KBM-7 (cell line): ENCODE data around the gene RAB24.

Source experiments
- DNase-seq: peaks from one replicate; pipeline ENCODE4 v3.0.0-alpha.2; 2015
- in situ Hi-C: fragments of 300-500 bp; cut with MboI; formaldehyde crosslinking; loops from 2 replicates; pipeline ENCODE4 v1.14.3; 2020; ENCODE audit warnings: low sequenced_read_pairs, low pct_unique_long_range_greater_than_20kb, mixed read lengths

Gene RAB24

GRCh38 chr5:177334155-177334551 lies 30.6 kb upstream of the RAB24 start:
- no peak for DNase-seq

GRCh38 chr5:177333420-177334154 lies 30.1 kb upstream of the RAB24 start:
- in situ Hi-C loops: no loop called here
- DNase-seq: no peak

More at GRCh38 chr5:177334155-177334551, 30.6 kb upstream of the RAB24 start:
- in situ Hi-C loops: no loop called here

- in situ Hi-C loops: no loop called here
- no peak for DNase-seq
Measured at GRCh38 chr5:177332896-177333260, 29.4 kb upstream of the RAB24 start.

GRCh38 chr5:177332031-177332895 lies 28.7 kb upstream of the RAB24 start:
- no peak for DNase-seq
- in situ Hi-C loops: no loop called here

GRCh38 chr5:177330991-177331842 lies 27.7 kb upstream of the RAB24 start:
- peak; percentile 54 for DNase-seq
- in situ Hi-C loops: no loop called here

- no peak for DNase-seq
- in situ Hi-C loops: no loop called here
Measured at GRCh38 chr5:177329883-177330282, 26.4 kb upstream of the RAB24 start.

GRCh38 chr5:177328545-177329231 lies 25.2 kb upstream of the RAB24 start:
- no peak for DNase-seq
- in situ Hi-C loops: no loop called here

GRCh38 chr5:177327539-177328522 lies 24.3 kb upstream of the RAB24 start:
- DNase-seq: no peak
- in situ Hi-C loops: no loop called here

GRCh38 chr5:177325868-177326381 lies 22.4 kb upstream of the RAB24 start:
- no peak for DNase-seq
- in situ Hi-C loops: no loop called here

GRCh38 chr5:177320879-177321278 lies 17.4 kb upstream of the RAB24 start:
- peak; percentile 83 for DNase-seq
- in situ Hi-C loops: no loop called here

- no peak for DNase-seq
- in situ Hi-C loops: no loop called here
Measured at GRCh38 chr5:177319913-177320588, 16.5 kb upstream of the RAB24 start.

- in situ Hi-C loops: no loop called here
- peak; percentile 79 for DNase-seq
Measured at GRCh38 chr5:177317959-177318377, 14.4 kb upstream of the RAB24 start.

GRCh38 chr5:177316005-177316404 lies 12.5 kb upstream of the RAB24 start:
- in situ Hi-C loops: no loop called here
- DNase-seq: no peak

- in situ Hi-C loops: no loop called here
- DNase-seq: no peak
Measured at GRCh38 chr5:177315411-177315810, 11.9 kb upstream of the RAB24 start.

- in situ Hi-C loops: no loop called here
- no peak for DNase-seq
Measured at GRCh38 chr5:177314376-177315342, 11.1 kb upstream of the RAB24 start.

GRCh38 chr5:177313561-177314259 lies 10.2 kb upstream of the RAB24 start:
- in situ Hi-C loops: no loop called here
- no peak for DNase-seq
